Neural cell (in vitro differentiated cells): ENCODE measurements around the gene CCDC15. TPM values are rescaled to one million over a fixed set of nuclear protein-coding genes. Genes with fewer than 3 reads are reported as not detected.

Experiments used
- H2AFZ ChIP-seq: fragments of 200-600, 300-800 bp; sonication (generic), shearing (Covaris generic); 2 replicates; pipeline ENCODE4 v1.6.0; 2014; ENCODE audit warnings: low read depth, mild to moderate bottlenecking, antibody characterized with exemption, low read length, moderate library complexity
- H3F3A ChIP-seq: fragments of 200-600 bp; shearing (Covaris generic); 2 replicates; pipeline ENCODE4 v1.6.1; 2016; ENCODE audit warnings: mild to moderate bottlenecking, moderate library complexity, mixed read lengths, antibody characterized with exemption, low read length; ENCODE audit not compliant: insufficient read depth, poor library complexity, severe bottlenecking
- H3K27ac ChIP-seq: fragments of 200-600, 300-800 bp; sonication (generic), shearing (Covaris generic); 2 replicates; pipeline ENCODE4 v1.5.1; 2014; ENCODE audit warnings: mild to moderate bottlenecking, low read length, moderate library complexity
- H3K27me3 ChIP-seq: fragments of 300-800, 200-600 bp; sonication (generic), shearing (Covaris generic); 2 replicates; pipeline ENCODE4 v1.6.0; 2014; ENCODE audit warnings: mild to moderate bottlenecking, low read depth, low read length, moderate library complexity; ENCODE audit not compliant: insufficient read depth
- H3K36me3 ChIP-seq: fragments of 300-800, 200-600 bp; sonication (generic), shearing (Covaris generic); 2 replicates; pipeline ENCODE4 v1.5.1; 2014; ENCODE audit warnings: mild to moderate bottlenecking, antibody characterized with exemption, low read length, moderate library complexity; ENCODE audit not compliant: insufficient read depth
- H3K4me2 ChIP-seq: fragments of 300-800, 200-600 bp; sonication (generic), shearing (Covaris generic); 2 replicates; pipeline ENCODE4 v1.6.0; 2014; ENCODE audit warnings: mild to moderate bottlenecking, low read length
- H3K4me3 ChIP-seq: fragments of 300-800, 200-600 bp; sonication (generic), shearing (Covaris generic); 2 replicates; pipeline ENCODE4 v1.5.1; 2014; ENCODE audit warnings: mild to moderate bottlenecking, low read length, moderate library complexity
- H3K79me2 ChIP-seq: fragments of 200-600 bp; shearing (Covaris generic); replicated peaks from 2 replicates; pipeline ENCODE4 v1.6.0; 2014; ENCODE audit warnings: mild to moderate bottlenecking, low read length, moderate library complexity; ENCODE audit not compliant: insufficient read depth
- H3K9ac ChIP-seq: fragments of 300-800, 200-600 bp; sonication (generic), shearing (Covaris generic); 2 replicates; pipeline ENCODE4 v1.6.1; 2016; ENCODE audit warnings: mild to moderate bottlenecking, low read length, mixed read lengths
- H3K9me2 ChIP-seq: fragments of 200-600 bp; shearing (Covaris generic); 2 replicates; pipeline ENCODE4 v1.6.1; 2016; ENCODE audit warnings: mild to moderate bottlenecking, low read length, mixed read lengths; ENCODE audit not compliant: insufficient read depth
- H3K9me3 ChIP-seq: fragments of 200-600, 300-800 bp; sonication (generic), shearing (Covaris generic); 2 replicates; pipeline ENCODE4 v1.6.1; 2016; ENCODE audit warnings: mild to moderate bottlenecking, mixed run types, low read length, moderate library complexity, mixed read lengths
- H4K20me1 ChIP-seq: fragments of 200-600 bp; shearing (Covaris generic); 2 replicates; pipeline ENCODE4 v1.6.1; 2016; ENCODE audit warnings: mild to moderate bottlenecking, mixed run types; ENCODE audit not compliant: insufficient read depth
- EP300 ChIP-seq: fragments of 450-650 bp; conservative IDR thresholded peaks from 2 replicates; pipeline ENCODE4 v1.6.1; 2014; ENCODE audit warnings: antibody characterized with exemption, mild to moderate bottlenecking, moderate library complexity; ENCODE audit not compliant: poor library complexity, severe bottlenecking
- EZH2 ChIP-seq: fragments of 200-600, 300-800 bp; shearing (Covaris generic), sonication (generic); IDR thresholded peaks from 2 replicates; pipeline ENCODE4 v1.6.1; 2014; ENCODE audit warnings: antibody characterized with exemption, low read length, borderline replicate concordance, mild to moderate bottlenecking; ENCODE audit not compliant: insufficient read depth, poor library complexity, severe bottlenecking
- MXI1 ChIP-seq: fragments of 450-650 bp; conservative IDR thresholded peaks from 2 replicates; pipeline ENCODE4 v1.6.1; 2014; ENCODE audit warnings: antibody characterized with exemption, mild to moderate bottlenecking; ENCODE audit not compliant: poor library complexity, severe bottlenecking
- POLR2AphosphoS5 ChIP-seq: IDR thresholded peaks from 2 replicates; pipeline ENCODE4 v1.6.1; 2012
- RAD21 ChIP-seq: fragments of 450-650 bp; conservative IDR thresholded peaks from 2 replicates; pipeline ENCODE4 v1.6.1; 2014; ENCODE audit warnings: antibody characterized with exemption, mild to moderate bottlenecking, moderate library complexity
- SMC3 ChIP-seq: fragments of 450-650 bp; conservative IDR thresholded peaks from 2 replicates; pipeline ENCODE4 v1.6.1; 2014; ENCODE audit warnings: antibody characterized with exemption, mild to moderate bottlenecking, moderate library complexity; ENCODE audit not compliant: poor library complexity
- TAF1 ChIP-seq: IDR thresholded peaks from 2 replicates; pipeline ENCODE4 v1.6.1; 2012; ENCODE audit warnings: low read depth
- polyA plus RNA-seq: library from polyadenylated mRNA; depleted of rRNA; stranded (reverse); fragments of >200 nt; gene quantifications from 2 replicates; pipeline ENCODE4 v1.2.3, GENCODE V29; 2014
- TF ChIP-seq, protein P1 (sequence below): fragments of 450-650 bp; IDR thresholded peaks from 2 replicates; pipeline ENCODE4 v1.5.1; 2014; ENCODE audit warnings: antibody characterized with exemption, mild to moderate bottlenecking, moderate library complexity; ENCODE audit not compliant: poor library complexity, severe bottlenecking
- TF ChIP-seq, protein P2 (sequence below): IDR thresholded peaks from 2 replicates; pipeline ENCODE4 v1.6.1; 2012; ENCODE audit warnings: borderline replicate concordance

CCDC15 gene
- polyA plus RNA-seq, 1 donor from 2014 or later = 2.5 TPM

DNA sequence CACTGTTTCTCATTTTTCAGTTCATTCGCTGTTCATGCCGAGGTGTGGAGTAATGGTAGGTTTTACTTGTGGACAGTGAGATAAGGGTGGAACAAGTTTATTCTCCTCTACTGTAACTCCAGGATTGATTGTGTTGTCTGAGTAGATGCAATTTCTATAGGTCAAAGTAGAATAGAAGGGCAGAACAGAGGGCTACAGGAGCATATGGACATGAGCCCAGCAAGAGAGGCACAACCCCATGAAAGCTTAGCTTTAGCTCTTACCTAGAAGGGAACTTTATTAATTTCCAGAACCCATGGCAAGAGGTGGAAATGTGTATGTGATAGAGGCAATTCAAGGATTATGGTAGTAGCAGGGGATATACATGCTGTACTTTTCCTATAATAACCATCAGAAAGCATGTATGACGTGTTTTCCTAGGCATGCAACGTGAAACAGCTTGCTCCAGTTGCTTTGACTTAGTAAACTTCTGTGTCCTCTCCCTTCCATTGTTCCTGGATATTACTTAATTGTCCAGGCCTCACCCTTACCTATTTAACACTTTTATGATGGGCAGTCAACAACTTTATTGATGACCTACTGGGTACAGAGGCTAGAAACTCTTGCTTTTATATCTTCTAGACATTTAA, 95.3 kb downstream of the CCDC15 start:
- Histone ChIP-seq H3K4me3 (no peak overlapping the region), H3K9me2 (no peaks in the 10 kb centered on the region), H2AFZ (no peak overlapping the region), H3K4me2 (no peak overlapping the region), H3K27me3 (no peaks in the 10 kb centered on the region), H3K27ac (no peak overlapping the region), H3K9ac (no peak overlapping the region), H3F3A (no peaks in the 10 kb centered on the region), H3K36me3 (no peaks in the 10 kb centered on the region), H3K9me3 (no peaks in the 10 kb centered on the region), H4K20me1 (no peaks in the 10 kb centered on the region), H3K79me2 (no peaks in the 10 kb centered on the region)
- TF ChIP-seq POLR2AphosphoS5 (no peak), EZH2 (no peak), SMC3 (no peak)

DNA sequence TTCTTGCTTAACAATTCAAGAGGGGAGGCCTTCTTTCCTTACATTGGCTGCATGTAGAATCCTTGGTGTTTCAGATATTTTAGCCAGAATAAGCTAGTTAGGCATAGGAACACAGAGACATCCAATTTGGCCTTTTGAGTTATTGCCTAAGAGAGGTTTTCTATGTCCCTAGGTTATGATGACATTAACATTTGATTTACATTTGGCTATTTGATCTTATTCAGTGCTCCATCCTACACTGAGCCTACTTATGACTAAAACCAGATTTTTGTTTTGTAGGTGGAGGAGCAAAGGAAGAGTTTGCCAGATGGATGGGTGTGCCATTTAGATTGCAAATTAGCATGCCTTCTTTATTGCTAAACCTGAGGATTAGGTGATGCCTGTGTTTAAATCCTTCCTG, 98.0 kb downstream of the CCDC15 start:
- TF ChIP-seq SMC3 (no peak), TAF1 (no peak), POLR2AphosphoS5 (no peak), EZH2 (no peak), EP300 (no peak), MXI1 (no peak), RAD21 (no peak)
- TF ChIP-seq, protein P1, sequence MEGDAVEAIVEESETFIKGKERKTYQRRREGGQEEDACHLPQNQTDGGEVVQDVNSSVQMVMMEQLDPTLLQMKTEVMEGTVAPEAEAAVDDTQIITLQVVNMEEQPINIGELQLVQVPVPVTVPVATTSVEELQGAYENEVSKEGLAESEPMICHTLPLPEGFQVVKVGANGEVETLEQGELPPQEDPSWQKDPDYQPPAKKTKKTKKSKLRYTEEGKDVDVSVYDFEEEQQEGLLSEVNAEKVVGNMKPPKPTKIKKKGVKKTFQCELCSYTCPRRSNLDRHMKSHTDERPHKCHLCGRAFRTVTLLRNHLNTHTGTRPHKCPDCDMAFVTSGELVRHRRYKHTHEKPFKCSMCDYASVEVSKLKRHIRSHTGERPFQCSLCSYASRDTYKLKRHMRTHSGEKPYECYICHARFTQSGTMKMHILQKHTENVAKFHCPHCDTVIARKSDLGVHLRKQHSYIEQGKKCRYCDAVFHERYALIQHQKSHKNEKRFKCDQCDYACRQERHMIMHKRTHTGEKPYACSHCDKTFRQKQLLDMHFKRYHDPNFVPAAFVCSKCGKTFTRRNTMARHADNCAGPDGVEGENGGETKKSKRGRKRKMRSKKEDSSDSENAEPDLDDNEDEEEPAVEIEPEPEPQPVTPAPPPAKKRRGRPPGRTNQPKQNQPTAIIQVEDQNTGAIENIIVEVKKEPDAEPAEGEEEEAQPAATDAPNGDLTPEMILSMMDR = no peak
- TF ChIP-seq, protein P2, sequence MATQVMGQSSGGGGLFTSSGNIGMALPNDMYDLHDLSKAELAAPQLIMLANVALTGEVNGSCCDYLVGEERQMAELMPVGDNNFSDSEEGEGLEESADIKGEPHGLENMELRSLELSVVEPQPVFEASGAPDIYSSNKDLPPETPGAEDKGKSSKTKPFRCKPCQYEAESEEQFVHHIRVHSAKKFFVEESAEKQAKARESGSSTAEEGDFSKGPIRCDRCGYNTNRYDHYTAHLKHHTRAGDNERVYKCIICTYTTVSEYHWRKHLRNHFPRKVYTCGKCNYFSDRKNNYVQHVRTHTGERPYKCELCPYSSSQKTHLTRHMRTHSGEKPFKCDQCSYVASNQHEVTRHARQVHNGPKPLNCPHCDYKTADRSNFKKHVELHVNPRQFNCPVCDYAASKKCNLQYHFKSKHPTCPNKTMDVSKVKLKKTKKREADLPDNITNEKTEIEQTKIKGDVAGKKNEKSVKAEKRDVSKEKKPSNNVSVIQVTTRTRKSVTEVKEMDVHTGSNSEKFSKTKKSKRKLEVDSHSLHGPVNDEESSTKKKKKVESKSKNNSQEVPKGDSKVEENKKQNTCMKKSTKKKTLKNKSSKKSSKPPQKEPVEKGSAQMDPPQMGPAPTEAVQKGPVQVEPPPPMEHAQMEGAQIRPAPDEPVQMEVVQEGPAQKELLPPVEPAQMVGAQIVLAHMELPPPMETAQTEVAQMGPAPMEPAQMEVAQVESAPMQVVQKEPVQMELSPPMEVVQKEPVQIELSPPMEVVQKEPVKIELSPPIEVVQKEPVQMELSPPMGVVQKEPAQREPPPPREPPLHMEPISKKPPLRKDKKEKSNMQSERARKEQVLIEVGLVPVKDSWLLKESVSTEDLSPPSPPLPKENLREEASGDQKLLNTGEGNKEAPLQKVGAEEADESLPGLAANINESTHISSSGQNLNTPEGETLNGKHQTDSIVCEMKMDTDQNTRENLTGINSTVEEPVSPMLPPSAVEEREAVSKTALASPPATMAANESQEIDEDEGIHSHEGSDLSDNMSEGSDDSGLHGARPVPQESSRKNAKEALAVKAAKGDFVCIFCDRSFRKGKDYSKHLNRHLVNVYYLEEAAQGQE = no peak
- Histone ChIP-seq H4K20me1 (no peaks in the 10 kb centered on the region), H3K9me2 (no peaks in the 10 kb centered on the region), H3K36me3 (no peaks in the 10 kb centered on the region), H3K27ac (no peak overlapping the region), H3K4me3 (no peak overlapping the region), H2AFZ (no peak overlapping the region), H3K79me2 (no peaks in the 10 kb centered on the region), H3K4me2 (no peak overlapping the region), H3K27me3 (no peaks in the 10 kb centered on the region), H3K9ac (no peak overlapping the region), H3K9me3 (no peaks in the 10 kb centered on the region), H3F3A (no peaks in the 10 kb centered on the region)
